Neural cell (in vitro differentiated cells): ENCODE measurements around the gene HHATL. TPM values are rescaled to one million over a fixed set of nuclear protein-coding genes. Genes with fewer than 3 reads are reported as not detected.

ENCODE experiments used
- H2AFZ ChIP-seq: fragments of 200-600, 300-800 bp; sonication (generic), shearing (Covaris generic); 2 replicates; pipeline ENCODE4 v1.6.0; 2014; ENCODE audit warnings: low read depth, mild to moderate bottlenecking, antibody characterized with exemption, low read length, moderate library complexity
- H3F3A ChIP-seq: fragments of 200-600 bp; shearing (Covaris generic); 2 replicates; pipeline ENCODE4 v1.6.1; 2016; ENCODE audit warnings: mild to moderate bottlenecking, moderate library complexity, mixed read lengths, antibody characterized with exemption, low read length; ENCODE audit not compliant: insufficient read depth, poor library complexity, severe bottlenecking
- H3K27ac ChIP-seq: fragments of 200-600, 300-800 bp; sonication (generic), shearing (Covaris generic); 2 replicates; pipeline ENCODE4 v1.5.1; 2014; ENCODE audit warnings: mild to moderate bottlenecking, low read length, moderate library complexity
- H3K27me3 ChIP-seq: fragments of 300-800, 200-600 bp; sonication (generic), shearing (Covaris generic); 2 replicates; pipeline ENCODE4 v1.6.0; 2014; ENCODE audit warnings: mild to moderate bottlenecking, low read depth, low read length, moderate library complexity; ENCODE audit not compliant: insufficient read depth
- H3K36me3 ChIP-seq: fragments of 300-800, 200-600 bp; sonication (generic), shearing (Covaris generic); 2 replicates; pipeline ENCODE4 v1.5.1; 2014; ENCODE audit warnings: mild to moderate bottlenecking, antibody characterized with exemption, low read length, moderate library complexity; ENCODE audit not compliant: insufficient read depth
- H3K4me2 ChIP-seq: fragments of 300-800, 200-600 bp; sonication (generic), shearing (Covaris generic); 2 replicates; pipeline ENCODE4 v1.6.0; 2014; ENCODE audit warnings: mild to moderate bottlenecking, low read length
- H3K4me3 ChIP-seq: fragments of 300-800, 200-600 bp; sonication (generic), shearing (Covaris generic); 2 replicates; pipeline ENCODE4 v1.5.1; 2014; ENCODE audit warnings: mild to moderate bottlenecking, low read length, moderate library complexity
- H3K79me2 ChIP-seq: fragments of 200-600 bp; shearing (Covaris generic); replicated peaks from 2 replicates; pipeline ENCODE4 v1.6.0; 2014; ENCODE audit warnings: mild to moderate bottlenecking, low read length, moderate library complexity; ENCODE audit not compliant: insufficient read depth
- H3K9ac ChIP-seq: fragments of 300-800, 200-600 bp; sonication (generic), shearing (Covaris generic); 2 replicates; pipeline ENCODE4 v1.6.1; 2016; ENCODE audit warnings: mild to moderate bottlenecking, low read length, mixed read lengths
- H3K9me2 ChIP-seq: fragments of 200-600 bp; shearing (Covaris generic); 2 replicates; pipeline ENCODE4 v1.6.1; 2016; ENCODE audit warnings: mild to moderate bottlenecking, low read length, mixed read lengths; ENCODE audit not compliant: insufficient read depth
- H3K9me3 ChIP-seq: fragments of 200-600, 300-800 bp; sonication (generic), shearing (Covaris generic); 2 replicates; pipeline ENCODE4 v1.6.1; 2016; ENCODE audit warnings: mild to moderate bottlenecking, mixed run types, low read length, moderate library complexity, mixed read lengths
- H4K20me1 ChIP-seq: fragments of 200-600 bp; shearing (Covaris generic); 2 replicates; pipeline ENCODE4 v1.6.1; 2016; ENCODE audit warnings: mild to moderate bottlenecking, mixed run types; ENCODE audit not compliant: insufficient read depth
- EP300 ChIP-seq: fragments of 450-650 bp; conservative IDR thresholded peaks from 2 replicates; pipeline ENCODE4 v1.6.1; 2014; ENCODE audit warnings: antibody characterized with exemption, mild to moderate bottlenecking, moderate library complexity; ENCODE audit not compliant: poor library complexity, severe bottlenecking
- EZH2 ChIP-seq: fragments of 200-600, 300-800 bp; shearing (Covaris generic), sonication (generic); IDR thresholded peaks from 2 replicates; pipeline ENCODE4 v1.6.1; 2014; ENCODE audit warnings: antibody characterized with exemption, low read length, borderline replicate concordance, mild to moderate bottlenecking; ENCODE audit not compliant: insufficient read depth, poor library complexity, severe bottlenecking
- MXI1 ChIP-seq: fragments of 450-650 bp; conservative IDR thresholded peaks from 2 replicates; pipeline ENCODE4 v1.6.1; 2014; ENCODE audit warnings: antibody characterized with exemption, mild to moderate bottlenecking; ENCODE audit not compliant: poor library complexity, severe bottlenecking
- POLR2AphosphoS5 ChIP-seq: IDR thresholded peaks from 2 replicates; pipeline ENCODE4 v1.6.1; 2012
- RAD21 ChIP-seq: fragments of 450-650 bp; conservative IDR thresholded peaks from 2 replicates; pipeline ENCODE4 v1.6.1; 2014; ENCODE audit warnings: antibody characterized with exemption, mild to moderate bottlenecking, moderate library complexity
- REST ChIP-seq: IDR thresholded peaks from 2 replicates; pipeline ENCODE4 v1.6.1; 2012; ENCODE audit warnings: borderline replicate concordance
- TAF1 ChIP-seq: IDR thresholded peaks from 2 replicates; pipeline ENCODE4 v1.6.1; 2012; ENCODE audit warnings: low read depth
- polyA plus RNA-seq: library from polyadenylated mRNA; depleted of rRNA; stranded (reverse); fragments of >200 nt; gene quantifications from 2 replicates; pipeline ENCODE4 v1.2.3, GENCODE V29; 2014
- TF ChIP-seq, protein P1 (sequence below): fragments of 450-650 bp; IDR thresholded peaks from 2 replicates; pipeline ENCODE4 v1.5.1; 2014; ENCODE audit warnings: antibody characterized with exemption, mild to moderate bottlenecking, moderate library complexity; ENCODE audit not compliant: poor library complexity, severe bottlenecking

Gene HHATL
- polyA plus RNA-seq, 1 donor from 2014 or later, result not detected

DNA sequence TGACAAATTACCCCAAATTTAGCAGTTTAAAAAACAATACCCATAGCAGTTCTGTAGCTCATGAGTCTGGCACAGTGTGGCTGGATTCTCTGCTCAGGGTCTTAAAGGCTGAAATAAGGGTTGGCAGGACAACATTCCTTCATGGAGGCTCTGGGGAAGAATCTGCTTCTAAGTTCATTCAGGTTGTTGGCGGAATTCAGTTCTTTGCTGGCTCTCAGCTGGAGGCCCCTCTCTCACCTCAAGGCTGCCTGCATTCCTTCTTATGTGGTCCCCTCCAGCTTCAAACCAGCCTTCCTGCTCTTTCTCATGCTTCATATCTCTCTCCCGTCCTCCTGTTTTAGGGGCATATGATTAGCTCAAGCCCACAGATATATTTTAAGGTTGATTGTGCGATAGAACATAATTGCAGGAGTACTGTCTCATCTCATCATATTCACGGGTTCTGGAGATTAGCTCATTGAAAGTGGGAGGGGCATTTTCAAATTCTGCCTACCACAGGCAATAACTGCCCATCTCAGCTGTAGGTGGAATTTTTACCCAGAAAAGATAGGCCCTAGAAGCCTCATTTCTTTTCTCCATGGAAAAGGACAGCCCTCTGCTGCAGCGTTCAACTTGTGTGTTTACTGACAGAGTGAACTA, 54.7 kb downstream of the HHATL start:
- TF ChIP-seq EP300, result no peak
- TF ChIP-seq POLR2AphosphoS5, result no peak
- TF ChIP-seq TAF1, result no peak
- no peak for TF ChIP-seq REST
- no peak for TF ChIP-seq MXI1
- TF ChIP-seq, protein P1, sequence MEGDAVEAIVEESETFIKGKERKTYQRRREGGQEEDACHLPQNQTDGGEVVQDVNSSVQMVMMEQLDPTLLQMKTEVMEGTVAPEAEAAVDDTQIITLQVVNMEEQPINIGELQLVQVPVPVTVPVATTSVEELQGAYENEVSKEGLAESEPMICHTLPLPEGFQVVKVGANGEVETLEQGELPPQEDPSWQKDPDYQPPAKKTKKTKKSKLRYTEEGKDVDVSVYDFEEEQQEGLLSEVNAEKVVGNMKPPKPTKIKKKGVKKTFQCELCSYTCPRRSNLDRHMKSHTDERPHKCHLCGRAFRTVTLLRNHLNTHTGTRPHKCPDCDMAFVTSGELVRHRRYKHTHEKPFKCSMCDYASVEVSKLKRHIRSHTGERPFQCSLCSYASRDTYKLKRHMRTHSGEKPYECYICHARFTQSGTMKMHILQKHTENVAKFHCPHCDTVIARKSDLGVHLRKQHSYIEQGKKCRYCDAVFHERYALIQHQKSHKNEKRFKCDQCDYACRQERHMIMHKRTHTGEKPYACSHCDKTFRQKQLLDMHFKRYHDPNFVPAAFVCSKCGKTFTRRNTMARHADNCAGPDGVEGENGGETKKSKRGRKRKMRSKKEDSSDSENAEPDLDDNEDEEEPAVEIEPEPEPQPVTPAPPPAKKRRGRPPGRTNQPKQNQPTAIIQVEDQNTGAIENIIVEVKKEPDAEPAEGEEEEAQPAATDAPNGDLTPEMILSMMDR, result no peak
- no peak for TF ChIP-seq RAD21
- TF ChIP-seq EZH2, result no peak
- no peak overlapping the region for H3K4me3 ChIP-seq

More for the DNA sequence above, 54.7 kb downstream of the HHATL start:
- Histone ChIP-seq H3K36me3 (peaks cover 7% of the 10 kb centered on the region), H4K20me1 (no peaks in the 10 kb centered on the region), H3K27ac (no peak overlapping the region), H3K9me2 (no peaks in the 10 kb centered on the region), H2AFZ (no peak overlapping the region), H3K9ac (no peak overlapping the region), H3K79me2 (no peaks in the 10 kb centered on the region), H3K9me3 (no peaks in the 10 kb centered on the region), H3K4me2 (no peak overlapping the region), H3K27me3 (no peaks in the 10 kb centered on the region), H3F3A (no peaks in the 10 kb centered on the region)

Other genes with a start within 250 kb of the HHATL start
- gene VIPR1, start 200.2 kb downstream of the HHATL start, polyA plus RNA-seq, result 1.6 and 5.0 TPM in 2 replicates
- 82.4 and 93.6 TPM in 2 replicates for gene SEC22C, start 120.8 kb downstream of the HHATL start, polyA plus RNA-seq
- 72.2 and 72.9 TPM in 2 replicates for gene SS18L2, start 111.9 kb downstream of the HHATL start, polyA plus RNA-seq
- gene NKTR, start 102.1 kb downstream of the HHATL start, polyA plus RNA-seq, result 227 and 242 TPM in 2 replicates
- gene ZBTB47, start 49.1 kb downstream of the HHATL start, polyA plus RNA-seq, result 4.8 and 5.1 TPM in 2 replicates
- not detected in 2 replicates for gene KLHL40, start 17.3 kb downstream of the HHATL start, polyA plus RNA-seq
- 6.5 and 8.6 TPM in 2 replicates for gene CCDC13, start 70.5 kb upstream of the HHATL start, polyA plus RNA-seq
- 303 and 350 TPM in 2 replicates for gene HIGD1A, start 101.7 kb upstream of the HHATL start, polyA plus RNA-seq
- gene ACKR2, start 106.6 kb upstream of the HHATL start, polyA plus RNA-seq, result not detected in 2 replicates
- not detected in 2 replicates for gene CYP8B1, start 173.1 kb upstream of the HHATL start, polyA plus RNA-seq
- not detected in 2 replicates for gene ZNF662, start 203.3 kb upstream of the HHATL start, polyA plus RNA-seq